Esophagus (tissue), 2 donors: ENCODE measurements around the gene LSAMP. TPM values are rescaled to one million over a fixed set of nuclear protein-coding genes. Genes with fewer than 3 reads are reported as not detected.

Experiments used
- H3K27ac ChIP-seq, 2 donors: one replicate each; pipeline ENCODE4 v1.5.1; 2013; ENCODE audit warnings: low read depth in 2 of 2, mild to moderate bottlenecking in 2 of 2, inconsistent platforms in 1 of 2, low read length in 1 of 2, moderate library complexity in 1 of 2
- H3K27me3 ChIP-seq, 2 donors: one replicate each; pipeline ENCODE4 v1.6.1; 2013; ENCODE audit warnings: low read length in 2 of 2, control low read depth in 1 of 2, mild to moderate bottlenecking in 1 of 2; ENCODE audit not compliant: insufficient read depth in 2 of 2, control insufficient read depth in 1 of 2
- H3K36me3 ChIP-seq, 2 donors: one replicate each; pipeline ENCODE4 v1.6.1; 2013; ENCODE audit warnings: low read length in 1 of 2; ENCODE audit not compliant: control insufficient read depth in 2 of 2, insufficient read depth in 2 of 2
- H3K4me1 ChIP-seq, 2 donors: one replicate each; pipeline ENCODE4 v1.6.1; 2013; ENCODE audit warnings: low read length in 1 of 2; ENCODE audit not compliant: control insufficient read depth in 2 of 2, insufficient read depth in 2 of 2
- H3K4me3 ChIP-seq, 2 donors: one replicate each; pipeline ENCODE4 v1.5.1; 2013; ENCODE audit warnings: low read length in 2 of 2, mild to moderate bottlenecking in 2 of 2, low read depth in 1 of 2, moderate library complexity in 1 of 2
- H3K9me3 ChIP-seq, 2 donors: one replicate each; pipeline ENCODE4 v1.6.1; 2013; ENCODE audit warnings: mild to moderate bottlenecking in 2 of 2, low read depth in 1 of 2, low read length in 1 of 2, moderate library complexity in 1 of 2; ENCODE audit not compliant: control insufficient read depth in 2 of 2, insufficient read depth in 1 of 2
- WGBS, 2 donors: extraction: QIAGEN DNeasy Blood & Tissue Kit; methylation state at CpG; one replicate each; pipeline ENCODE4 v1.1.7; 2013; 5-methylcytosine and 5-hydroxymethylcytosine counted together
- polyA plus RNA-seq, 2 donors: library from polyadenylated mRNA; stranded (reverse); fragments of 200-250 nt; gene quantifications; one replicate each; pipeline ENCODE4 v1.2.3, GENCODE V29; 2013
- donor health status: healthy with polysubstance abuse.
- donor health status: Bipolar disorder and iron deficiency.

Gene LSAMP
- polyA plus RNA-seq, 2 donors: 0.10 to 0.16 TPM

GRCh38 chr3:116050311-116050915 is 394.9 kb downstream of the LSAMP start:
- no peaks in the 10 kb centered on the region for H3K9me3 ChIP-seq
- no peaks in the 10 kb centered on the region for H3K4me1 ChIP-seq
- no peaks in the 10 kb centered on the region for H3K27me3 ChIP-seq
- no peak overlapping the region for H3K27ac ChIP-seq
- H3K36me3 ChIP-seq: no peaks in the 10 kb centered on the region
- H3K4me3 ChIP-seq: no peak overlapping the region
- WGBS, 2 donors: 30 to 43% methylated on average over 2 of the region's 2 CpGs

DNA sequence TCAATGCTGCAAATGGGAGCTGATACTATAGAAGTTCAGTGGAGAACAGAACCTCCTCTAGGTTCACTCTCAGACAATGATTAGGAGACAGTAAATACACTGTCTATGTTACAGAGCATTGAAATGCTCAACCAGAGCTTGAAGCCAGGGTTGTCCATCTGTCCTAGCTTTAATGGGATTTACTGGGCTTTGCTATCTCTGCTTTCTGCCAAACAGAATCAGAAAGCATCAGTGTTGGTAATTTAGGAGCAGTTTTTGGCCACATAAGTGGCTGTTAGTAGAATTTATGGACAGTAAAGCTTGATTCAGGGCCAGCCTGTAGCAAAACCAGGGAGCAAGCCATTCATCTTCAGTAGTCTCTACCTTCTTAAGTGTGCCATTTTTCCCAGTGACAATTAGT is 396.3 kb downstream of the LSAMP start:
- Histone ChIP-seq H3K27ac (no peak overlapping the region), H3K9me3 (no peaks in the 10 kb centered on the region), H3K36me3 (no peaks in the 10 kb centered on the region), H3K27me3 (no peaks in the 10 kb centered on the region), H3K4me1 (no peaks in the 10 kb centered on the region), H3K4me3 (no peak overlapping the region)

DNA sequence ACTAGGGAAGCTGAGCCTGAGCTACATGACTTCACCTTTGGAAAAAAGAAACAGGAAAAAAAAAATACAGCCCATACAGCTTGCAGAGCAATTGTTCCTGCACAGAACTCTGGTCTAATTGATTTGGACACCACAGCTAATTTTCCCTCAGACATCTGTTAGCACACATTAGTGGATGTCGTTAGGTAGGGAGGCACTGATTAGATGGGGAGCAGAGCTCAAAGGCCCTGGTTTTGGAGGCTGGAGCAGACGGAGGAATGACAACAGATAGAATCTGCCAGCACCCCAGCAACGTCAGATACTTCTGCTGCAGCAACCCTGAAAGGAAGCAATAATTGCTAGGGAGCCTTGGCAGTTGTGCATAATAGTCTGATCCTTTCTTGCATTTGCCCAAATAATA is 398.9 kb downstream of the LSAMP start:
- 68 to 80% methylated on average over 3 of the region's 3 CpGs for WGBS, 2 donors
- H3K36me3 ChIP-seq: no peaks in the 10 kb centered on the region
- no peaks in the 10 kb centered on the region for H3K9me3 ChIP-seq
- no peaks in the 10 kb centered on the region for H3K27me3 ChIP-seq
- H3K27ac ChIP-seq: no peak overlapping the region
- H3K4me1 ChIP-seq: no peaks in the 10 kb centered on the region
- H3K4me3 ChIP-seq: no peak overlapping the region

DNA sequence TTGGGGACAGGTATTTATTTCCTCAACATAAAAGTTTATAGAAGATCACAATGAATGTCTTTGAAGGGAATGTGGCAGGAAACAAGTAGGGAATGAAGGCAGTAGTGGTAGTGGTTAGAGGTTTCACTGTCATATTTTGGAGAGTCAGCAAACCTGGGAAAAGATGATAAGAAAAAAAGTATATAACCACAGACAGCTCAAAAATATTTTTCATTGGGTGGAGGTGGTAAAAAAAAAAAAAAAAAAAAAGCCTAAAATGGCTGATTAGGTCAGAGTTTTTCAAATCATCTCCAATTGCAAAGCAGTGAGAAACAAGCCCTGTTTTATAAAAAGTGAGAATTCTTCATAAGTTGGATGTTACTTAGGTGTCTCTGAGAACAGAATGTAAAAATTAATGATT is 400.0 kb downstream of the LSAMP start:
- H3K4me1 ChIP-seq: no peaks in the 10 kb centered on the region
- H3K27me3 ChIP-seq: no peaks in the 10 kb centered on the region
- H3K4me3 ChIP-seq: no peak overlapping the region
- no peaks in the 10 kb centered on the region for H3K36me3 ChIP-seq
- no peak overlapping the region for H3K27ac ChIP-seq
- no peaks in the 10 kb centered on the region for H3K9me3 ChIP-seq

GRCh38 chr3:116040152-116040551 is 405.1 kb downstream of the LSAMP start:
- Histone ChIP-seq H3K27ac (no peak overlapping the region), H3K9me3 (no peaks in the 10 kb centered on the region), H3K4me1 (no peaks in the 10 kb centered on the region), H3K36me3 (no peaks in the 10 kb centered on the region), H3K27me3 (no peaks in the 10 kb centered on the region), H3K4me3 (no peak overlapping the region)
- 76 to 88% methylated on average over 3 of the region's 3 CpGs for WGBS, 2 donors

DNA sequence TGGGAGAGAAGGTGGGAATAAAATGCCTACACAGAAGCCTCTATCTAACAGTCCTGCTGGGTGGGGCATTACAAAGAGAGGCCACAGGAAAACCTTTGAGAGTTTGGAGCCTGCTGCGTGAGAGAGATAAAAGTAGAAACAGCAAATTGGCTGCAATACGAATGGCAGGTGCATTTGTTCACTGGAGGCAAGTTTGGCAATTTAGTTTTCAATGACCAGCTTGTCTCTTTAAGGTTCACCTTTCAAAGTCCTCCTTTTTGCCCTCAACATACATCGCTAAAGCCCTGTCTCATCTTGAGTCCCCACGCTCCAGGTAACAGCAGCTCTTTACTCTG is 405.7 kb downstream of the LSAMP start:
- 65 to 87% methylated on average over 4 of the region's 4 CpGs for WGBS, 2 donors
- Histone ChIP-seq H3K9me3 (no peaks in the 10 kb centered on the region), H3K36me3 (no peaks in the 10 kb centered on the region), H3K4me3 (no peak overlapping the region), H3K4me1 (no peaks in the 10 kb centered on the region), H3K27ac (no peak overlapping the region), H3K27me3 (no peaks in the 10 kb centered on the region)

DNA sequence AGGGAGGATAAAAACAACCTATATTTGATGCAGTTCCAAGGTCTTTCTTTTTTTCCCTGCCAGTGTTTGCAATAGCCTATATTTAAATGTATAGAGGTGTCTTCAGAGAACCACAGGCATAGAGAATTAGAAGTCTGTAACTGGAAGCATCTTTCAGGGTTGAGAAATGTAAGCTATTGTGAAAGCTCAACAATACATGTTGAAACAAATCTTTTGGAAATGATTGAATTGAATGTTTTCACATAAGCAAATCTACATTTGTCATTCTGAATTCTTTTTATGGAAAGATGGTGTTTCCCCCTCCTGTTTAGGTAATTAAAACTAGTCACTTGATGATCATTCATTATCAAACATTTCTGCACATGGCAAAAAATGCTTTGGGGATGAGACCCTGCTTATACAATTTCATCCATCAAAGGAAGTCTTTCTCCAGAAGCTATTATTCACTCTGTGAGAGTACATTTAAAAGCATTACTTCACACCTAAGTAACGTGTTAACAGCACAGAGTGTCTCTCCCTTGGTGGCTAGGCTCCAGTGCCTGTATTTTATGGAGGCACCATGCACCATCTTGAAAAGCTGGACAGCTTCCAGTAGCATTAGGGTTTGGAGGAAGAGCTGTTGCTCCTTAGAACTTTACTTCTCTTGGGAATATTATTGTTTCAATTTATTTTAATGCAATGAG is 406.2 kb downstream of the LSAMP start:
- Histone ChIP-seq H3K36me3 (no peaks in the 10 kb centered on the region), H3K9me3 (no peaks in the 10 kb centered on the region), H3K27ac (no peak overlapping the region), H3K4me1 (no peaks in the 10 kb centered on the region), H3K4me3 (no peak overlapping the region), H3K27me3 (no peaks in the 10 kb centered on the region)
- WGBS, 2 donors: 26 to 42% methylated on average over 1 of the region's 1 CpG

DNA sequence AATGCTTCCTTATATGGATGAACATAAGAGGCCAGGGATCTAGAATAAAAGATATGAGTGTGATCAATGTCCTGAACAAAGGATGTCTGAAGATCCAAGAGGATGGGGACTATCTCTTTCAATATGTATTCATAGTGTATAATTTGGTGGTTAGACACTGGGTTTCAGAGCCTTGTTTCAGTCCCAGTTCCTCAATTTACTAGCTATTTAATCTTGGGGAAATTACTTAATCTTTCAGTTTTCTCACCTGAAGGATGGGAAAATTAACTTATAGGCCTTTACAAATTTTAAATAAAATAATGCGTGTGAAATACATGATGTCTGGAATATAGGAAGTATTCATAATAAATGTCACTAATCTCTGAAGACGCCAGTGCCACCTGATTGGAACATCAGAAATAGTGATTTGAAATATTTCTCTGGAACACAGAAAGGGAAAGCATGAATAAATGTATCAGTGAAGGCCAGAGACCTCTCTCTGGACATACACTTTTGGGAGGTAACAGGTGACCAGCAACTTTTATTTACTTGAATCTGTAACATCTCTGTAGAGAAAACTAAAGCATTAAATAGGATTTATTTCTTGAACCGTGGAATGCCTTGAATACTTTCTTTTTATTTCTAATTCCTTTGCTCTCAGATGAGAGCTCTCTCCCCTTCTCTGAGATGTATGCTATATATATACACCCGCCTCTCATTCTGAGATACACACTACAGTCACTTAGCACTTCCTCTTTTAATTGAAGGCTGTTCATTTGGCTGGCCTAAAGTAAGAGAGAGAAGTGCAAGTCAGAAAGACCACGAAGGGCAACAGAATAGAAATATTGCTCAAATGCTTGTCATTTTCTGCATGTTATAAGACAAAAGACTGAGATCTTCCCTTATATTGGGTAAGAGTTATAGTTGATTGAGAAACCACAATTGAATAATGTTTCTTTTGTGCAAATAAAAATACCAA is 407.1 kb downstream of the LSAMP start:
- no peaks in the 10 kb centered on the region for H3K27me3 ChIP-seq
- WGBS, 2 donors: 67% methylated on average over 5 of the region's 5 CpGs
- no peaks in the 10 kb centered on the region for H3K4me1 ChIP-seq
- H3K4me3 ChIP-seq: no peak overlapping the region
- H3K36me3 ChIP-seq: no peaks in the 10 kb centered on the region
- H3K9me3 ChIP-seq: no peaks in the 10 kb centered on the region
- no peak overlapping the region for H3K27ac ChIP-seq

DNA sequence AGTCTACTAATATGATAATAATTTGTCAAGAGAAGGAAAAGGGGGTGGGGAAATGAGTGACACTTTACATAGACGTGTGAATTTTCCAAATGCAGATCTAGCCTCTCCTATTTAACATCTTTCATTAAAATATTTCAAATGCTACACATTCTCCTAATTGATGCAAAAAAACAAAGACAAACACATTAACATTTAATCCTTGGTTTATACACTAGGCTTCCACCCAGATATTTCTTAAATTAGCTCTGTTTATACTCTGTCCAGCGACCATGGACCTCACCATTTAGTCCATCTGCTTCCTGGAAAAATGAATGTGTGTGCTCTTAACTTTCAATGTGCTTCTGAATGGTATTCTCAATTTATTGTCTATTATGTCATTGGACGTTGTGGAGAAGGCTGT is 409.9 kb downstream of the LSAMP start:
- H3K36me3 ChIP-seq: no peaks in the 10 kb centered on the region
- no peak overlapping the region for H3K27ac ChIP-seq
- no peaks in the 10 kb centered on the region for H3K4me1 ChIP-seq
- no peaks in the 10 kb centered on the region for H3K27me3 ChIP-seq
- H3K9me3 ChIP-seq: no peaks in the 10 kb centered on the region
- H3K4me3 ChIP-seq: no peak overlapping the region
- 56 to 57% methylated on average over 3 of the region's 3 CpGs for WGBS, 2 donors
